ENCODE measurements around the gene AMBP. TPM values are rescaled to one million over a fixed set of nuclear protein-coding genes. Genes with fewer than 3 reads are reported as not detected.

AMBP gene
- total RNA-seq (not detected in 2 replicates), polyA plus RNA-seq (0.64 TPM in 1 of 2 replicates, not detected in the other)

- Histone ChIP-seq H3K9me3 (ENCODE audit: low read depth) (no peaks in the 10 kb centered on the region), H3K27ac (no peak within 1 kb of the TSS), H3K4me1 (ENCODE audit: low read depth) (no peaks in the 10 kb centered on the region), H3K27me3 (peaks cover 9% of the 10 kb centered on the region), H3K4me3 (no peak within 1 kb of the TSS), H3K36me3 (no peaks in the 10 kb centered on the region)
- no peak for TF ChIP-seq CTCF (IDR thresholded peaks at IDR 0.05; ENCODE audit: low read depth, low read length)
- DNase-seq (ENCODE audit: low read depth in 1 of 2, low spot score in 1 of 2) = peak in 1 of 2 donors; percentile 18
Observed at GRCh38 chr9:114078021-114078780, at the start of gene AMBP. Gene AMBP (minus strand): TSS chr9:114078300. CDS start chr9:114078209, 91 bp downstream.

- no peaks in the 10 kb centered on the region for H3K27me3 ChIP-seq
- no peak for DNase-seq (ENCODE audit: low read depth in 1 of 2, low spot score in 1 of 2)
- H3K36me3 ChIP-seq = no peaks in the 10 kb centered on the region
- H3K4me1 ChIP-seq (ENCODE audit: low read depth) = peaks cover 23% of the 10 kb centered on the region
- H3K4me3 ChIP-seq = no peak overlapping the region
- H3K27ac ChIP-seq = no peak overlapping the region
- no peak for TF ChIP-seq CTCF (IDR thresholded peaks at IDR 0.05; ENCODE audit: low read depth, low read length)
- H3K9me3 ChIP-seq (ENCODE audit: low read depth) = no peaks in the 10 kb centered on the region
Observed at GRCh38 chr9:114126247-114127060, 48.4 kb upstream of the AMBP start.

- Histone ChIP-seq H3K4me1 (ENCODE audit: low read depth) (peaks cover 23% of the 10 kb centered on the region), H3K9me3 (ENCODE audit: low read depth) (no peaks in the 10 kb centered on the region)
- no peak for TF ChIP-seq CTCF (IDR thresholded peaks at IDR 0.05; ENCODE audit: low read depth, low read length)
Observed at GRCh38 chr9:114125476-114126013, 47.4 kb upstream of the AMBP start.

GRCh38 chr9:114124666-114125475, 46.8 kb upstream of the AMBP start:
- Histone ChIP-seq H3K4me3 (no peak overlapping the region), H3K27ac (peak overlapping the region; percentile 21), H3K36me3 (no peaks in the 10 kb centered on the region), H3K27me3 (no peaks in the 10 kb centered on the region), H3K9me3 (ENCODE audit: low read depth) (no peaks in the 10 kb centered on the region), H3K4me1 (ENCODE audit: low read depth) (peaks cover 23% of the 10 kb centered on the region)
- no peak for TF ChIP-seq CTCF (IDR thresholded peaks at IDR 0.05; ENCODE audit: low read depth, low read length)
- peak in 1 of 2 donors; percentile 54 for DNase-seq (ENCODE audit: low read depth in 1 of 2, low spot score in 1 of 2)

More at GRCh38 chr9:114125476-114126013, 47.4 kb upstream of the AMBP start:
- H3K36me3 ChIP-seq = no peaks in the 10 kb centered on the region
- H3K4me3 ChIP-seq = no peak overlapping the region
- H3K27me3 ChIP-seq = no peaks in the 10 kb centered on the region
- no peak for DNase-seq (ENCODE audit: low read depth in 1 of 2, low spot score in 1 of 2)
- no peak overlapping the region for H3K27ac ChIP-seq

- Histone ChIP-seq H3K4me1 (ENCODE audit: low read depth) (peaks cover 23% of the 10 kb centered on the region), H3K36me3 (no peaks in the 10 kb centered on the region), H3K27ac (no peak overlapping the region), H3K27me3 (no peaks in the 10 kb centered on the region), H3K4me3 (no peak overlapping the region), H3K9me3 (ENCODE audit: low read depth) (no peaks in the 10 kb centered on the region)
- no peak for TF ChIP-seq CTCF (IDR thresholded peaks at IDR 0.05; ENCODE audit: low read depth, low read length)
- peak in 1 of 2 donors; percentile 24 for DNase-seq (ENCODE audit: low read depth in 1 of 2, low spot score in 1 of 2)
Observed at GRCh38 chr9:114124138-114124537, 46.0 kb upstream of the AMBP start.

Measured in cardiac muscle cell (in vitro differentiated cells and primary cell).